Adipose tissue (tissue), 3 donors: ENCODE measurements around the gene PCK2. TPM values are rescaled to one million over a fixed set of nuclear protein-coding genes. Genes with fewer than 3 reads are reported as not detected.
A peak's percentile ranks its signal among the peaks of the same experiment; 100 is the strongest.

Experiments
- H3K27ac ChIP-seq: one replicate; pipeline ENCODE4 v1.5.1; 2013; ENCODE audit warnings: low read depth, low read length
- WGBS, 3 donors: extraction: QIAGEN DNeasy Blood & Tissue Kit; methylation state at CpG; one replicate each; pipeline ENCODE4 v1.1.7; 2013; 5-methylcytosine and 5-hydroxymethylcytosine counted together
- polyA plus RNA-seq, 3 donors: library from polyadenylated mRNA; stranded (reverse); fragments of 200-250 nt; gene quantifications; one replicate each; pipeline ENCODE4 v1.2.3, GENCODE V29; 2013
- donor health status: healthy with polysubstance abuse.
- donor health status: Bipolar disorder and iron deficiency.
- donor health status: healthy.

PCK2 gene
- polyA plus RNA-seq, 3 donors = 22.0 to 75.5 (median 29.5) TPM

- WGBS, 3 donors = 0 to 1% (median 0%) methylated on average over 61 to 65 of the region's 65 CpGs
Observed at GRCh38 chr14:24141097-24141880, 47.2 kb downstream of the PCK2 start, which contains the start of gene EMC9. TSS of gene EMC9 (minus strand) at chr14:24141591. CDS start at chr14:24141304, 287 bp downstream.

GRCh38 chr14:24143511-24143910, 49.4 kb downstream of the PCK2 start:
- no peak overlapping the region for H3K27ac ChIP-seq

More at GRCh38 chr14:24141097-24141880, 47.2 kb downstream of the PCK2 start, which contains the start of gene EMC9:
- H3K27ac ChIP-seq = peak within 1 kb of the TSS; percentile 61

GRCh38 chr14:24144451-24144850, 50.3 kb downstream of the PCK2 start:
- 90 to 93% (median 91%) methylated on average over 1 of the region's 1 CpG for WGBS, 3 donors

More at GRCh38 chr14:24143511-24143910, 49.4 kb downstream of the PCK2 start:
- WGBS, 3 donors = 76 to 87% (median 80%) methylated on average over 2 of the region's 2 CpGs

GRCh38 chr14:24145219-24145618, 51.1 kb downstream of the PCK2 start:
- H3K27ac ChIP-seq = no peak overlapping the region
- 83 to 97% (median 92%) methylated on average over 2 of the region's 2 CpGs for WGBS, 3 donors

More at GRCh38 chr14:24144451-24144850, 50.3 kb downstream of the PCK2 start:
- no peak overlapping the region for H3K27ac ChIP-seq

- H3K27ac ChIP-seq = peak overlapping the region; percentile 51
- WGBS, 3 donors = 5 to 15% (median 12%) methylated on average over 9 of the region's 9 CpGs
Observed at GRCh38 chr14:24145690-24146452, 51.8 kb downstream of the PCK2 start.

GRCh38 chr14:24146453-24146977, 52.4 kb downstream of the PCK2 start, which contains the start of gene PSME2:
TSS of gene PSME2 (minus strand) at chr14:24146610. CDS start at chr14:24146581, 29 bp downstream.
- WGBS, 3 donors = 0 to 1% (median 1%) methylated on average over 25 of the region's 25 CpGs
- peak within 1 kb of the TSS; percentile 51 for H3K27ac ChIP-seq

- WGBS, 3 donors = 0 to 1% (median 1%) methylated on average over 42 to 57 of the region's 57 CpGs
- H3K27ac ChIP-seq = peak within 1 kb of the TSS; percentile 51
Observed at GRCh38 chr14:24146978-24147760, 53.1 kb downstream of the PCK2 start, which contains the start of gene RNF31. TSS of gene RNF31 (plus strand) at chr14:24147498. CDS start at chr14:24147699, 201 bp downstream.

GRCh38 chr14:24147761-24148428, 53.8 kb downstream of the PCK2 start:
- WGBS, 3 donors = 4 to 10% (median 5%) methylated on average over 29 of the region's 29 CpGs

GRCh38 chr14:24149302-24149969, 55.3 kb downstream of the PCK2 start:
- H3K27ac ChIP-seq = no peak overlapping the region
- 92 to 97% (median 94%) methylated on average over 3 of the region's 3 CpGs for WGBS, 3 donors

More at GRCh38 chr14:24147761-24148428, 53.8 kb downstream of the PCK2 start:
- no peak overlapping the region for H3K27ac ChIP-seq

GRCh38 chr14:24150061-24150460, 56.0 kb downstream of the PCK2 start:
- WGBS, 3 donors = 89 to 91% (median 90%) methylated on average over 9 of the region's 9 CpGs
- H3K27ac ChIP-seq = no peak overlapping the region

GRCh38 chr14:24150567-24150966, 56.5 kb downstream of the PCK2 start:
- WGBS, 3 donors = 90 to 97% (median 93%) methylated on average over 9 of the region's 9 CpGs

GRCh38 chr14:24150993-24151392, 56.9 kb downstream of the PCK2 start:
- 78 to 88% (median 87%) methylated on average over 9 of the region's 9 CpGs for WGBS, 3 donors
- no peak overlapping the region for H3K27ac ChIP-seq

More at GRCh38 chr14:24150567-24150966, 56.5 kb downstream of the PCK2 start:
- H3K27ac ChIP-seq = no peak overlapping the region

- H3K27ac ChIP-seq = no peak overlapping the region
- WGBS, 3 donors = 93 to 96% (median 94%) methylated on average over 16 of the region's 16 CpGs
Observed at GRCh38 chr14:24151404-24152080, 57.4 kb downstream of the PCK2 start.
